Measurements from ENCODE around the gene MAD1L1.
"Not testable (repeated sequence)": the region's sequence is repeated elsewhere in the genome, so short reads cannot be mapped to it uniquely, and the experiment has no call there.

The MAD1L1 gene

GRCh38 chr7:1865571-1866255, 367.0 kb downstream of the MAD1L1 start:
- DNase-seq, result no peak

GRCh38 chr7:1865000-1865555, 367.7 kb downstream of the MAD1L1 start:
- no peak for DNase-seq

- no peak for DNase-seq
These were observed 368.4 kb downstream of the MAD1L1 start for GRCh38 chr7:1864161-1864940.

GRCh38 chr7:1863091-1863900, 369.4 kb downstream of the MAD1L1 start:
- DNase-seq, result no peak

- no peak for DNase-seq
These were observed 370.2 kb downstream of the MAD1L1 start for GRCh38 chr7:1862560-1862959.

- no peak for DNase-seq
These were observed 370.8 kb downstream of the MAD1L1 start for GRCh38 chr7:1861799-1862458.

- DNase-seq, result not testable (repeated sequence)
These were observed 371.6 kb downstream of the MAD1L1 start for GRCh38 chr7:1860881-1861798.

GRCh38 chr7:1859266-1860035, 373.3 kb downstream of the MAD1L1 start:
- DNase-seq, result no peak

- DNase-seq, result no peak
These were observed 374.1 kb downstream of the MAD1L1 start for GRCh38 chr7:1858435-1859265.

GRCh38 chr7:1857487-1858421, 375.0 kb downstream of the MAD1L1 start:
- no peak for DNase-seq

- no peak for DNase-seq
These were observed 375.8 kb downstream of the MAD1L1 start for GRCh38 chr7:1856888-1857441.

- no peak for DNase-seq
These were observed 376.4 kb downstream of the MAD1L1 start for GRCh38 chr7:1856161-1856887.

- no peak for DNase-seq
These were observed 377.0 kb downstream of the MAD1L1 start for GRCh38 chr7:1855725-1856160.

GRCh38 chr7:1854866-1855724, 377.6 kb downstream of the MAD1L1 start:
- no peak for DNase-seq

- DNase-seq, result no peak
These were observed 378.5 kb downstream of the MAD1L1 start for GRCh38 chr7:1853986-1854865.
